Body of pancreas (tissue), 4 donors: ENCODE results near the gene ANGPTL8. TPM values are rescaled to one million over a fixed set of nuclear protein-coding genes. Genes with fewer than 3 reads are reported as not detected.

Experiments
- ATAC-seq: fragments of 150-250 bp; one replicate; pipeline ENCODE4 v1.9.1; 2016
- DNase-seq, 4 donors: peaks; one replicate each; pipeline ENCODE4 v3.0.0-alpha.2; 2019
- H3K27ac ChIP-seq, 4 donors: fragments of 200-600 bp; sonication (generic); 1 replicate in 3 of 4; 2 replicates in 1 of 4; pipeline versions ENCODE4 v1.5.1 to v1.6.1; 2016 to 2019; ENCODE audit warnings: mild to moderate bottlenecking in 1 of 4, mixed read lengths in 1 of 4, moderate library complexity in 1 of 4
- H3K27me3 ChIP-seq, 2 donors: fragments of 200-600 bp; sonication (generic); one replicate each; pipeline ENCODE4 v1.6.0; 2016; ENCODE audit warnings: mild to moderate bottlenecking in 1 of 2
- H3K36me3 ChIP-seq, 2 donors: fragments of 200-600 bp; sonication (generic); replicated peaks in 1 of 2; 2 replicates each; pipeline ENCODE4 v1.5.1; 2016; ENCODE audit warnings: low read depth in 2 of 2; ENCODE audit not compliant: insufficient read depth in 1 of 2
- H3K4me1 ChIP-seq: fragments of 200-600 bp; sonication (generic); one replicate; pipeline ENCODE4 v1.6.0; 2016
- H3K4me3 ChIP-seq, 2 donors: fragments of 200-600 bp; sonication (generic); 1 replicate in 1 of 2; 2 replicates in 1 of 2; pipeline ENCODE4 v1.5.1; 2016 to 2019
- H3K9me3 ChIP-seq, 3 donors: fragments of 200-600 bp; sonication (generic); 1 replicate in 2 of 3; 2 replicates in 1 of 3; pipeline ENCODE4 v1.5.1; 2016
- POLR2A ChIP-seq, 3 donors: fragments of 450-650 bp; IDR thresholded peaks; one replicate each; pipeline ENCODE4 v1.6.1; 2016; ENCODE audit warnings: antibody characterized with exemption in 3 of 3, mild to moderate bottlenecking in 2 of 3
- WGBS, 2 donors: methylation state at CpG; one replicate each; pipeline ENCODE4 v1.1.5; 2017; 5-methylcytosine and 5-hydroxymethylcytosine counted together
- intact Hi-C: fragments of 100-400 bp; cut with DNase I; formaldehyde crosslinking; loops from one replicate; pipeline ENCODE4 v1.15.1; 2023
- total RNA-seq, 2 donors: library from RNA; depleted of rRNA; stranded (reverse); fragments of >200 nt; gene quantifications; one replicate each; pipeline ENCODE4 v1.1.0, GENCODE V29; 2016
- TF ChIP-seq, protein P1 (sequence below), 7 experiments: fragments of 450-650 bp in 4 of 7; fragments of 200-600 bp in 3 of 7; sonication (generic) in 3 of 7; IDR thresholded peaks; one replicate each; pipeline ENCODE4 v1.5.1; 2016 to 2019; ENCODE audit warnings: antibody characterized with exemption in 7 of 7

The ANGPTL8 gene
- total RNA-seq, 2 donors from 2014 or later: not detected

DNA sequence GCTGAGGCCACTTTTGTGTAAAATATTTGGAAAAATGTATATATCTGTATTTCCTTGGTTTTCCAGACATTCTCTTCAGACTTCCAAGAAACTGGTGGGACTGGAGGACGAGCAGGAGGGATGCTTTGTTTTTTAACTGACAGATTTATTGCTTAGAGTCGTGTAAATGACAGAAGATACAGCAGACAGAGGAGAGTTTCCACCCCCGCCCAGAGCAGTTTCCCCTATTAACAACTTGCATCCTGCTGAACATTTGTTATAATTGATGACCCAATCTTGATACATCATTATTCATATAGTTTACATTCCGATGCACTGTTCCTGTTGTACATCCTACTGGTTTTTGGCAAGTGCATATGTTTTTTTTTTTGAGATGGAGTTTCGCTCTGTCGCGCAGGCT, 30.0 kb downstream of the ANGPTL8 start:
- H3K9me3 ChIP-seq: no peaks in the 10 kb centered on the region
- no peak for ATAC-seq
- TF ChIP-seq, protein P1, sequence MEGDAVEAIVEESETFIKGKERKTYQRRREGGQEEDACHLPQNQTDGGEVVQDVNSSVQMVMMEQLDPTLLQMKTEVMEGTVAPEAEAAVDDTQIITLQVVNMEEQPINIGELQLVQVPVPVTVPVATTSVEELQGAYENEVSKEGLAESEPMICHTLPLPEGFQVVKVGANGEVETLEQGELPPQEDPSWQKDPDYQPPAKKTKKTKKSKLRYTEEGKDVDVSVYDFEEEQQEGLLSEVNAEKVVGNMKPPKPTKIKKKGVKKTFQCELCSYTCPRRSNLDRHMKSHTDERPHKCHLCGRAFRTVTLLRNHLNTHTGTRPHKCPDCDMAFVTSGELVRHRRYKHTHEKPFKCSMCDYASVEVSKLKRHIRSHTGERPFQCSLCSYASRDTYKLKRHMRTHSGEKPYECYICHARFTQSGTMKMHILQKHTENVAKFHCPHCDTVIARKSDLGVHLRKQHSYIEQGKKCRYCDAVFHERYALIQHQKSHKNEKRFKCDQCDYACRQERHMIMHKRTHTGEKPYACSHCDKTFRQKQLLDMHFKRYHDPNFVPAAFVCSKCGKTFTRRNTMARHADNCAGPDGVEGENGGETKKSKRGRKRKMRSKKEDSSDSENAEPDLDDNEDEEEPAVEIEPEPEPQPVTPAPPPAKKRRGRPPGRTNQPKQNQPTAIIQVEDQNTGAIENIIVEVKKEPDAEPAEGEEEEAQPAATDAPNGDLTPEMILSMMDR (IDR thresholded peaks at IDR 0.05): no peak
- no peak for TF ChIP-seq POLR2A (IDR thresholded peaks at IDR 0.05)
- H3K36me3 ChIP-seq: no peaks in the 10 kb centered on the region
- peaks cover 13% of the 10 kb centered on the region for H3K4me1 ChIP-seq
- no peak for DNase-seq
- H3K27me3 ChIP-seq: no peaks in the 10 kb centered on the region
- WGBS, 2 donors: 45 to 75% methylated on average over 7 of the region's 7 CpGs
- no peak overlapping the region for H3K4me3 ChIP-seq
- peak overlapping the region in 2 of 4 donors; percentile 36 to 37 for H3K27ac ChIP-seq
- intact Hi-C loops: no loop called here

DNA sequence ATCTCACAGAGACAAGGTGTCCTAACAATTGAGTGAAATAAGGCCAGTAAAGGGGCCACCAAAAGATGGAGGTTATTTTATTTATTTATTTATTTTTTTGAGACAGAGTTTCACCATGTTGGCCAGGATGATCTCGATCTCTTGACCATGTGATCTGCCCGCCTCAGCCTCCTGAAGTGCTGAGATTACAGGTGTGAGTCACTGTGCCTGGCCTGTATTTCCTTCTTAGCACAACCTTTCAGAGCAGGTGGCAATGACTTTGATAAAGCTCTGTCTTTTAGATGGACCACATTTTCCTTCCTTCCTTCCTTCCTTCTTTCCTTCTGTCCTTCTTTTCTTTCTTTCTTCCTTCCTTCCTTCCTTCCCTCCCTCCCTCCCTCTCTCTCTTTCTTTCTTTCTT, 33.9 kb downstream of the ANGPTL8 start:
- 71 to 72% methylated on average over 2 of the region's 2 CpGs for WGBS, 2 donors
- Histone ChIP-seq H3K9me3 (no peaks in the 10 kb centered on the region), H3K36me3 (no peaks in the 10 kb centered on the region), H3K27me3 (no peaks in the 10 kb centered on the region), H3K27ac (no peak overlapping the region), H3K4me3 (no peak overlapping the region), H3K4me1 (no peaks in the 10 kb centered on the region)
- ATAC-seq (no peak), DNase-seq (no peak)
- intact Hi-C loops: no loop called here
- TF ChIP-seq, protein P1 (IDR thresholded peaks at IDR 0.05): no peak

DNA sequence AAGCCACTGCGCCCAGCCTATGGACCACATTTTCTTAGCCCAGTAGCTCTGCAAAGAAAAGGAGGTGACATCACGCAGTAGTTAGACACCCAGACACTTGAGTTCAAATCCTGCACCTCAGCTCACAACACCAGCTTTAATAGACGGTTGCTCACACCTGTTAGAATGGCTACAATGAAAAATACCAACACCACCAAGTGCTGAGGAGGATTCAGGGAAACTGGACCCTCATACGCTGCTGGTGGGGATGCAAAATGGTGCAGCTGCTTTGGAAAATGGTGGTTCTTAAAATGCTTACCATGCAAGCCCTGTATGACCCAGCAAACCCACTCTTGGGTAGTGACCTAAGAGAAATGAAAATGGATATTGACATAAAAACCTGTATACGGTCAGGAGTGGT, 34.6 kb downstream of the ANGPTL8 start:
- no peaks in the 10 kb centered on the region for H3K27me3 ChIP-seq
- no peak for TF ChIP-seq POLR2A (IDR thresholded peaks at IDR 0.05)
- TF ChIP-seq, protein P1 (IDR thresholded peaks at IDR 0.05): no peak
- no peak overlapping the region for H3K27ac ChIP-seq
- H3K4me3 ChIP-seq: no peak overlapping the region
- intact Hi-C loops: no loop called here
- H3K4me1 ChIP-seq: no peaks in the 10 kb centered on the region
- ATAC-seq (no peak), DNase-seq (no peak)
- no peaks in the 10 kb centered on the region for H3K36me3 ChIP-seq
- WGBS, 2 donors: 78 to 82% methylated on average over 5 of the region's 5 CpGs
- H3K9me3 ChIP-seq: no peaks in the 10 kb centered on the region

DNA sequence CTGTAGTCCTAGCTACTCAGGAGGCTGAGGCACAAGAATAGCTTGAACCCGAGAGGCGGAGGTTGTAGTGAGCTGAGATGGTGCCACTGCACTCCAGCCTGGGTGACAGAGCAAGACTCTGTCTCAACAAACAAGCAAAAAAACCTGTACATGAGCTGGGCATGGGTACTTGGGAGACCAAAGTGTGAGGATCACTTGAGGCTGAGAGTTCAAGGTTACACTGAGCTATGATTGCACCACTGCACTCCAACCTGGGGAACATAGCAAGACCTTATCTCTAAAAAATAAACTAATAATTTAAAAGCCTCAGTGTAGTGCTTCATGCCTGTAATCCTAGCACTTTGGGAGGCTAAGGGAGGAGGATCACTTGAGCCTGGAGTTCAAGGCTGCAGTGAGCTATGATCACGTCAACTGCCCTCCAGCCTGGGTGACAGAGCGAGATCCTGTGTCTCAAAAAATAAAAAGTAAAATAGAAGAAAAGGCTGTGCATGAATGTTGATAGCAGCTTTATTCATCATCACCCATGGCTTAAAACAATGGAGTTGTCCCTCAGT, 35.2 kb downstream of the ANGPTL8 start:
- Histone ChIP-seq H3K27ac (no peak overlapping the region), H3K4me1 (no peaks in the 10 kb centered on the region), H3K27me3 (no peaks in the 10 kb centered on the region), H3K36me3 (no peaks in the 10 kb centered on the region), H3K4me3 (no peak overlapping the region), H3K9me3 (no peaks in the 10 kb centered on the region)
- no peak for TF ChIP-seq POLR2A (IDR thresholded peaks at IDR 0.05)
- TF ChIP-seq, protein P1 (IDR thresholded peaks at IDR 0.05): no peak
- no peak for ATAC-seq
- WGBS, 2 donors: 69 to 71% methylated on average over 4 of the region's 4 CpGs
- DNase-seq: no peak
- intact Hi-C loops: no loop called here

DNA sequence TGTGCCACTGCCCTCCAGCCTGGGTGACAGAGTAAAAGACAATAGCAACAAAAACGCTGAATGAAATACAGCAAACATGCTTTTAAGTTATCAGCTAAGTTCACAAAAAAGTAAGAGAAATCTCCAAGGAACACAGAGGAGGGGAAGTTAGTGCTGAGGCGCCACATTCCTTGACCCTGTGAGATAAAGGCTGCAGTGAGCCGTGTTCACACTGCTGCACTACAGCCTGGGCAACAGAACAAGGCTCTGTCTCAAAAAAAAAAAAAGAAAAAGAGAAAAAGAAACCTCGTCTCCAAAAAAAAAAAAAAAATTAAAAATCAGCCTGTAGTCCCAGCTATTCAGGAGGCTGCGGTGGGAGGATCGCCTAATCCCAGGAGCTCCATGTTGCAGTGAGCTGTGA, 39.3 kb downstream of the ANGPTL8 start:
- Histone ChIP-seq H3K27ac (no peak overlapping the region), H3K4me1 (no peaks in the 10 kb centered on the region), H3K27me3 (no peaks in the 10 kb centered on the region), H3K36me3 (no peaks in the 10 kb centered on the region), H3K9me3 (no peaks in the 10 kb centered on the region), H3K4me3 (no peak overlapping the region)
- intact Hi-C loops: no loop called here
- no peak for DNase-seq
- no peak for ATAC-seq
- TF ChIP-seq, protein P1 (IDR thresholded peaks at IDR 0.05): no peak
- TF ChIP-seq POLR2A (IDR thresholded peaks at IDR 0.05): no peak
- 43% methylated on average over 6 of the region's 6 CpGs for WGBS, 2 donors
